Measurements from ENCODE around the gene DCTN5.

GRCh38 chr16:23695756-23696155 lies 54.5 kb downstream of the DCTN5 start:
- TF ChIP-seq ZBTB34 (CRISPR knock-in tag; IDR thresholded peaks at IDR 0.05), result no peak
- no peak for TF ChIP-seq POLR2AphosphoS5 (IDR thresholded peaks at IDR 0.05; ENCODE audit: low read depth, low read length)
- TF ChIP-seq SIX4 (CRISPR knock-in tag; IDR thresholded peaks at IDR 0.05), result no peak
- TF ChIP-seq EED (CRISPR knock-in tag; IDR thresholded peaks at IDR 0.05), result no peak
- TF ChIP-seq, protein P1, sequence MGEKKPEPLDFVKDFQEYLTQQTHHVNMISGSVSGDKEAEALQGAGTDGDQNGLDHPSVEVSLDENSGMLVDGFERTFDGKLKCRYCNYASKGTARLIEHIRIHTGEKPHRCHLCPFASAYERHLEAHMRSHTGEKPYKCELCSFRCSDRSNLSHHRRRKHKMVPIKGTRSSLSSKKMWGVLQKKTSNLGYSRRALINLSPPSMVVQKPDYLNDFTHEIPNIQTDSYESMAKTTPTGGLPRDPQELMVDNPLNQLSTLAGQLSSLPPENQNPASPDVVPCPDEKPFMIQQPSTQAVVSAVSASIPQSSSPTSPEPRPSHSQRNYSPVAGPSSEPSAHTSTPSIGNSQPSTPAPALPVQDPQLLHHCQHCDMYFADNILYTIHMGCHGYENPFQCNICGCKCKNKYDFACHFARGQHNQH (CRISPR knock-in tag; IDR thresholded peaks at IDR 0.05), result no peak
- TF ChIP-seq POLR2A (IDR thresholded peaks at IDR 0.05; ENCODE audit: insufficient read depth in 1 of 2, low read depth in 2 of 2, low read length in 2 of 2), result no peak
- no peak for TF ChIP-seq MEF2D (CRISPR knock-in tag; IDR thresholded peaks at IDR 0.05)
- no peak for TF ChIP-seq EP300 (IDR thresholded peaks at IDR 0.05; ENCODE audit: low read depth in 2 of 2, low read length in 2 of 2)
- TF ChIP-seq EP300 (CRISPR knock-in tag; IDR thresholded peaks at IDR 0.05; ENCODE audit: borderline replicate concordance), result no peak
- no peak for TF ChIP-seq PCBP2 (optimal IDR thresholded peaks at IDR 0.05; ENCODE audit: low read depth, low read length, poor library complexity, severe bottlenecking)
- no peak for TF ChIP-seq REST (IDR thresholded peaks at IDR 0.05; ENCODE audit: borderline replicate concordance in 1 of 2, low read depth in 1 of 2, low read length in 2 of 2)
